Stimulated activated CD4-positive, alpha-beta T cell treated with anti-CD3 and anti-CD28 coated beads, TNF-alpha, amount 100 ng/mL, for 48 hours (primary cell): ENCODE measurements around the gene SULT1C4.
"Not testable (repeated sequence)": the region's sequence is repeated elsewhere in the genome, so short reads cannot be mapped to it uniquely, and the experiment has no call there.

Source experiments
- DNase-seq, 3 donors: peaks; one replicate each; pipeline ENCODE4 v3.0.0-alpha.2; 2020; ENCODE audit warnings: low read depth in 3 of 3

The SULT1C4 gene

DNA sequence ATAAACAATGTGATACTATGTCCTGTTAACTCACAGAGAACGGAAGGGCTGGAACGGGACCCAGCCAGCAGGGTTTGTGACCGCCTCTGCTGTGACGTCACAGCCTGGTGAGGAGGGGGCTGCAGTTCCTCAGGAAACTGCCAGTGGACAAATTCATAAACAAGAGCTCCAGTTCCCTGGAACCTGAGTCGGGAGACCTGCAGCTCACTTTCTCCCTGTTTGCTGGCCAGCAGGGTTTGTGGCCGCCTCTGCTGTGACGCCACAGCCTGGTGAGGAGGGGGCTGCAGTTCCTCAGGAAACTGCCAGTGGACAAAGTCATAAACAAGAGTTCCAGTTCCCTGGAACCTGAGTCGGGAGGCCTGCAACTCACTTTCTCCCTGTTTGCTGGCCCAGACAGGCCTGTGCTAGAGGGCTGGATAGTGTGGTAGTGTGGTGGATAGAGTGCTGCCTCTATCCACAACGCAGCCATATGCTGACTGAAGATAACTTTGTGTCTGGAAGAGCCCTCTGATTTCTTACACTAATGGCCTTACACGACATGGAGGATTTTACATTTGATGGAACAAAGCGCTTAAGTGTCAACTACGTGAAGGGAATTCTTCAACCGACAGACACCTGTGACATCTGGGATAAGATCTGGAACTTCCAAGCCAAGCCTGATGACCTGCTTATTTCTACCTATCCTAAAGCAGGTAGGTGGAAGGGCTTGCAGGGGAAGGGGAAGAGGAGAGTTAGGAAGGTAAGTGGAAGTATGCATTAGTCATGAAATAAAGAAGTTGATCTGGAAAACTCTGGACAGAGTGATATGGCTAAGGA, at the start of gene SULT1C4:
Gene SULT1C4, plus strand, starts transcription at position 140 of the 816 bp plus-strand sequence. Its CDS starts 384 bp downstream, at position 524.
- DNase-seq, result no peak

DNA sequence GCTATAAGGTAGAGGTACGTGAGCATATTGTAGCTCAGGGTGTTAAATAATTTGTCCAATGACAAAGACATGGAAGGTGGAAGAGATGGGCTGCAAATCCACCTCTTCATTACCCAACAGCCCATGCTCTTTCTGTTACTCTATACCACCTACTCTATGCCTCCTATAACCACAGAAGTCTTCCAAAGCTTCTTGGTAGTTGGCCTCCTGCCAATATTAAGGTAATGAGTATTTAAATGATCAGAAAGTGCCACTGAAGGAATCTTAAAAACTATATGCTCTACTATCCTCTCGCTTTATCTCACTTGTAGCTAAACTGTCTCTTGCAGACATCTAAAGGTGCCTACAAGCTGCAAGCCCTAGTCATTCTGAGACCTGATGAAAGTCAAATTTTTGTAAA, 48.0 kb upstream of the SULT1C4 start:
- DNase-seq, result no peak

DNA sequence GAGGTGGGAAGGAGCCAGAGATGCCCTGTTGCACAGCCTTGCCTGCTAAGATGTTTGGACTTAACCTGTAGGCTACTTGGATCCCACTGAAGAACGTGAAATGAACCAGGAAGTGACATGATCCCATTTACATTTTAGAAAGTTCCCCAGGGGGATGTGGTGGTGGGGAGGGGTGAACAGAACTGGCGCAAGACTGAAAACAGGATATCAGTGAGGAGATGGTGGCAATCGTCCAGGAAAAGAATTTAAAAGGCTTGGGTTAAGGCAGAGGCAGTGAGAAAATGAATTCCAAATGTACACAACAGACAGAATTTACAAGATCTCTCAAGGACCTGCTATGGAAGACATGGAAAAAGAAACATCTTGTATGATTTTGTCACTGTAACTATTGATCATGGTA, 46.8 kb upstream of the SULT1C4 start:
- DNase-seq, result no peak

DNA sequence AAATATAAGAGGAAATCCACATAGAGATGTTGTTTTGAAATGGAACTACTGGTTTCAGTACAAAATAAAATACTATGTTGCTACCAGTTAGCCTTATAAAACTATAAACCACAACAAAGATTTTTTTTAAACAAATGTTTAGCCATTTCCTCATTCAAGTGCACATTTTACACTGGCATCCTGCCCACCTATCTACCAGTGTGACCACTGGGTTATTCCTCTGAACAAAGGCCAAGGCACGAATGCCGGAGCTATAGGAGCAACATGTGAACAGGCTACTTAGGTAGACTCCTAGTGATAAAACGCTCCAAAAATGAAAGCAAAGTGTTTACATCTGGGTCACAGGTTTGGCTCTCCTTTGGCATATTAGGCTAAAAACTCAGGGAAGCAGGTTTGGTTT, 31.8 kb upstream of the SULT1C4 start:
- DNase-seq, result no peak

DNA sequence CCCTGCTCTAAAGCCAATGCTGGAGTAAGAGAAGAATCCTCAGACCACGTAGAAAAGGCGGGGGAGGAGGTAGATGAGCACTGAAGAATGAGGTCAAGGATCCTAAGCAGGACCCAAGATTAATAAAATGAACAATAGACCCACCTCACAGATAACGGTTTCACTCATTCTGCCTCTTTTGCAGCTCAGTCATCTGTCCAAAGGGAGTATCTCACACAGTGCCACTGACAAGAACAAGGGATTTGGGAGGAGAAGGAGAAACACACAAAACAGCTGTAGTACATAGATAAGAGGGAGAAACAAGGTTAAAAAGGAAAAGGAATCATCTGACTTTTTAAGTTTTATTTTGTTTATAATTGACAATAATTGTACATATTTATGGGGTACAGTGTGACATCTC, 30.9 kb upstream of the SULT1C4 start:
- DNase-seq, result no peak

DNA sequence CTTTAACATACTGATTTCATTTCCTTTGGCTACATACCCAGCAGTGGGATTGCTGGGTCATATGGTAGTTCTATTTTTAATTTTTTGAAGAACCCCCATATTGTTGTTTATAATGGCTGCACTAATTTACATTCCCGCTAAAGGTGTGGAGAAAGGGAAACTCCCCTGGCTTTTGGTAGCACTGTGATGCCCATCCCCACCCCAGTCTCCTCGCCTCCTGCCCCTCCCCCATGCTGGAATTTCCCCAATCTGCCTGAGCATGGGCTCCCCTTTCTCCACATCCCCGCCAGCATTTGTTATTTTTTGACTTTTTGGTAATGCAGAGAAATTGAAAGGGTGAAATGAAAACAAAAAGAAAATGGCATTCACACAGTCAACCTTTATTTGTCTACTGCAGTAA, 30.0 kb upstream of the SULT1C4 start:
- no peak for DNase-seq

DNA sequence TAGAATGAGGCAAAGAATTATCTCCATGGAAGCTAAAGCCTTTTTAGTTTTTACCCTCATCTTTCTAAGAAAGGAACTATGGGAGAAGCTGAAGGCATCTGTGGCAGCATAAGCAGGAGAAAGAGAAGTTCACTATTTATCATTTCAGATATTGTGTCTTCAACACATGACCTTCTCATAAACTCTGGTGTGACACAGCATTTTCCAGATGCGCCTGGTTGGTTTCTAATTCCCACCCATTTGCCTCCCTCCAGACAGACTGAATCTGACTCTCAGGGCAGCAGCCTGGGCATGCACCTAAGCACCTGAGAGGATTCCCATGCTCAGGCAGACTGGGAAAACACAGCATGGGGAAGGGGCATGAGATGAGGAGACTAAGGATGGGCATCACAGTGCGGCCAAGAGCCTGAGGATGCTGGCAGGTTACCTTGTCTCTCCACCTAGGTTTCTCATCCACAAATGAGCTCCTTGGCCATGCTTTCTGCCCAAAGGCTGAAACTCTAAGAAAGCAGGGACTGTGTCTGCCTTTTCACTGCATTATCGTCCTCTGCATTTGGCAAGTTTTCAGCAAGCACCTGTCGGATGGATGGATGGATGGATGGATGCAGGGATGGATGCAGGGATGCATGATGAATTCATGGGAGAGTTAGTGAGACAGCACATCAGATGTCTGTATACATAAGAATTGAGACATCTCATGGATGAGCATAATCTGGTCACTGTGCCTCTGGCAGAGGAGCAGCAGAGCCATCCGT, 28.8 kb upstream of the SULT1C4 start:
- no peak for DNase-seq

DNA sequence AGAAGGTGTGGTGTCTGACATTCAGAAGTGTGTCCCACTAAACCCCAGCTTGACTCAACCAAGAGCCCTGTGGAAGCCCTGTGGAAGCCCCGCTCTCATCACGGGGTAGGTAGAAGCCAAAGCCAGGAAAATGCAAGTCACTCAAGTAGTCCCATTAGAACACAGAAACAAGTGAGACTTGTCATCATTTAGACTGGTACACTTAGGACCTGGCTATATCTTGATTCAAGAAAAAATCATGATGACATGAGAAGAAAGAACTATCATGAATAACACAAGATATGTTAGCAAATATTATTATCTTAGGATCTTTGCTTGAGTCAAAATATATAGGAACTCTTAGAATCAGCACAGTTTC, 28.2 kb upstream of the SULT1C4 start:
- DNase-seq, result no peak

DNA sequence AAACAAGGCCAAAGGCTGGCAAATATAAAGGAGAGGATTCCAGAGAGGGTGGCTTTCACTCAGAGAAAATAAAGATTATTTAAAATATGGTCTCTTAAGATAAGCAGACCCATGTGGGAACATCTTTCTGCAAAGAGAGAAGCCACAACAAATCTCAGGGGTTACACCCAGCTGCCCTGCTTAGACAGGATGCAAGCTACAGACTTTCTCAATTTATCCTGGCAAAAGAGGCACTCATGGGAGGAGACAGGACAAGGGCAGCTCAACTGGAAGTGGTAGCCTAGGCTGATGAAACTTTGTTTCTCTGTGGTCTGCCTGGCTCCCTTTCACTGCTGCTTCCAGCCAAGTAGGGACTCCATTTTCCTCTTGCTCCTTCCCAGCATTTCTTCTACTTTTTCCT, 25.9 kb upstream of the SULT1C4 start:
- DNase-seq, result no peak

DNA sequence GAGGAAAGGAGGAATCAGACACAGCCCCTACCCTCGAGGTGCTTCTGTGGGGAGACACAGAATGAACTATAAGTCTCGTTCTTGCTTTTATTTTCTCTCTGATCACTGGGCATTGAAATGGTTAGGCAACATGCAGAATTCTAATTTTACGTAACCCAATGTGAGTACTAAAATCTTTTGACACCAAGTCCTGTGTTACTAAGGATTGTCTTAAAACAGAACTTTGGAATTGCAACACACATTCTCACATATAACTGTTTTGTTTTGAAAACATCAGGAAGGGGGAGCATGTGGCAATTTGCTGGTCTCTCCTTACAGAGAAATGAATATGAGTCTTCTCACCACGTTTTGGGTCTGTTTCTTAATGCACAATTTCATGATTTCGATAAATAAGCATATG, 23.6 kb upstream of the SULT1C4 start:
- DNase-seq, result no peak

DNA sequence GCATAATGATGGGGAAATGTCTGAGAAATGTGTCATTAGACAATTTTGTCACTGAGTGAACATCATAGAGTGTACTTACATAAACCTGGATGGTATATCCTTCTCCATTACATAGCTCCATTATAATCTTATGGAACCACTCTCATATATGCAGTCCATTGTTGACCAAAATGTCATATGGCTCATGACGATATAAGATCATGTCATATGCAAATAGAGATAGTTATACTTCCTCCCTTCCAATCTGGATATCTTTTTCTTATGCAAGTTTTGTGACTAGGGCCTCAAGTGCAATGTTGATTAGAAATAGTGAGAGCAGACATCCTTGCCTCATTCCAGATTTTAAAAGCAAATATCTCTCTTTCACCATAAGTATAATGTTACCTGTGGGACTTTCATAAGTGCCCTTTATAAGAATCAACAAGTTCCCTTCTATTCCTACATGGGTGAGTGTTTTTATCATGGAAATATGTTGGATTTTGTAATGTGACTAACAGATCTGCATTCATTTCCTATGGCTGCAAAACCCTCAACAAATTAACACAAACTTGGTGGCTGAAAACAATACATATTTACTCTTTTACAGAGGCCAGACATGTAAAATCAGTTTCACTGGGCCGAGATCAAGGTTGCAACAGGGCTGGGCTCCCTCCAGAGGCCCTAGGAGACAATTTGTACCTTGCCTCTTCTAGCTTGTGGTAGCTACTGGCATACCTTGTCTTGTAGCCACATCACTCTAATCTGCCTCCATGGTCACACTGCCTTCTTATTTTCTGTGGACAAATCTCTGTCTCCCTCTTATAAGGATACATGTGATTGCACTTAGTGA, 21.6 kb upstream of the SULT1C4 start:
- no peak for DNase-seq

DNA sequence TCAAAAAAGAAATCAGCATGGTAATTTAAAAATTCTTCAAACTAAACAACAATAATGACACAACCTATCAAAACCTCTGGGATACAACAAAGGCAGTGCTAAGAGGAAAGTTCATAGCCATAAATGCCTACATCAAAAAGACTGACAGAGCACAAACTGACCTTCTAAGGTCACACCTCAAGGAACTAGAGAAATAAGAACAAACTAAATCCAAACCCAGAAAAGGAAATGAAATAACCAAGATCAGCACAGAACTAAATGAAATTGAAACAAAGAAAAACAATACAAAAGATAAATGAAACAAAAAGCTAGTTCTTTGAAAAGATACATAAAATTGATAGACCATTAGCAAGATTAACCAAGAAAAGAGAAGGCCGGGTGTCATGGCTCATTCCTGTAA, 18.4 kb upstream of the SULT1C4 start:
- not testable (repeated sequence) for DNase-seq

DNA sequence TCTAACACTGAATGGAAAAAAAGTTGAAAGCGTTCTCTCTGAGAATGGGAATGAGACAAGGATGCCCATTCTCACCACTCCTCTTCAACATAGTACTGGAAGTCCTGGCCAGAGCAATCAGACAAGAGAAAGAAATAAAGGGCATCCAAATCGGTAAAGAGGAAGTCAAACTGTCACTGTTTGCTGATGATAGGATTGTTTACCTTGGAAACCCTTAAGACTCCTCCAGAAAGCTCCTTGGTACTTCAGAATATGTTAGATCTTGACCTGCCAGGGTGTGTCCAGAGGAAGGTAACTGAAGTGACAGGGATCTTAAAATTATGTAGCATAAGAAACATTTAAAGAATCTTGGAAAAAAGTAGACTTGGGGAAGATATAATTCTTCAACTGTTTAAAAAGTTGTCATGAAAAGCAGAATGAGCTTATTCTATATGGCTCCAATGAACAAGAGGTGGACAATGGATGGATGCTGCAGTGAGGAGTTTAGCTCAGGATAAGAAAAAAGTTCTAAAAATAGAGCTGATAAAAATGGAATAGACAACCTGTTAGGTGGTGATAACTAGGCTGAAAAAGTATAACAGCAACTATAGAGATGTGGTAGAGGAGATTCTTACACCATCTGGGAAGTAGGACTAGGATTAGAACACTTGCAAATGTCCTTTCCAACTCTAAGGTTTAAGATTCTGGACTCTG, 16.8 kb upstream of the SULT1C4 start:
- DNase-seq, result no peak

DNA sequence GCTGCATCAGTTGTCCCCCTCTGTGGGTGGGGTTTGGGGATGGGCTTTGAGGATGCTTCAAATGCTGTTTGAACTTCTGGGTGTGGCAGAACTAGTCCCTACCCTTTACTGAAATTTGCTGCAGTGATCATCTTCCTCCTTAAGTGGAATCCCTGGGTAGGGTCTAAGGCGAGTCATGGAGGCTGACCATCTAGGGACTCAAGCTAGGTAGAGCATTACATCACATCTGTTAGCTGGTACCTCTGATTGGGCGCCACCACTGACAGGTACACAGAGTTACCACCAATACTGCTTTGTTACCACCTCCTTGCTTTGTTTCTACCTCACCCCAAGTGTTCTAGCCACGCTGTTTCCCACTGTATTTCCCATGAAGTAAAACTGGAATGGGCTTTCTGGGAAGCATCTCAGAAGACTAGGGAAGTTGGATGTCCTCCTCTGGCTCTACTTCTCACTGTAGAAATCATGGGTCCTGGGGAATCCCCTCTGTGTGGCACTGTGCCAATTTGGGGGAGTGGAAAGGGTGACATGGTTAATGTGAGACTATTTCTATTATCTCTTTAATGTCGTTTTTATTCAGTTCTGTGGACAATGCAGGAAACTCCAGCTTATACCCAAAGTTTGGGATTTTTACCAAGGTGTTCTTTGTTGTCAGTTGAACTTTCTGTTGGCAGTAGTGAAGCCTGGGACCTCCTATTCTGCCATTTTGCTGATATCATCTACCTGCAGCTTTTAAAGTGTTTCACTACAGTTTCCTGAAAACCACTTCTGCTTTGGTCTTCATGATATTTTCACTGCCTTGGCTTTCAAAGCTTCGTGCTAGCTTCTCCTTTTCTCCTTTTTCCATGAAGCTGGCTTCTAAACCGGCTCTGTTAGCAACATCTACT, 14.5 kb upstream of the SULT1C4 start:
- no peak for DNase-seq

DNA sequence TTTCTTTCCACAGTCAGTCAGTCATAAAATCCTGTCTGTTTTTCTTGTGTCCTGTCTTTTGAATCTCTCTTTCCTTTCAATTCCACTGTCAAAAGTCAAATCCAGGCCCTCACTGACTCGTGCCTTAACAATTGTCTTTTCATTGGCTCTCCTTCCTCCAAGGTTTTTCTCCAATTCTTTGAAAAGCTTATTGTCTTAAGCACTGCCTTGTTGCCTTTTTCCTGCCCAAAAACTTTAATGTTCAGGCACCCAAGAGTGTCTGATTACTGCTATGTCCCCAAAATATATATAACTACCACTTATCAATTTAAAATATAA, 13.9 kb upstream of the SULT1C4 start:
- DNase-seq, result no peak

DNA sequence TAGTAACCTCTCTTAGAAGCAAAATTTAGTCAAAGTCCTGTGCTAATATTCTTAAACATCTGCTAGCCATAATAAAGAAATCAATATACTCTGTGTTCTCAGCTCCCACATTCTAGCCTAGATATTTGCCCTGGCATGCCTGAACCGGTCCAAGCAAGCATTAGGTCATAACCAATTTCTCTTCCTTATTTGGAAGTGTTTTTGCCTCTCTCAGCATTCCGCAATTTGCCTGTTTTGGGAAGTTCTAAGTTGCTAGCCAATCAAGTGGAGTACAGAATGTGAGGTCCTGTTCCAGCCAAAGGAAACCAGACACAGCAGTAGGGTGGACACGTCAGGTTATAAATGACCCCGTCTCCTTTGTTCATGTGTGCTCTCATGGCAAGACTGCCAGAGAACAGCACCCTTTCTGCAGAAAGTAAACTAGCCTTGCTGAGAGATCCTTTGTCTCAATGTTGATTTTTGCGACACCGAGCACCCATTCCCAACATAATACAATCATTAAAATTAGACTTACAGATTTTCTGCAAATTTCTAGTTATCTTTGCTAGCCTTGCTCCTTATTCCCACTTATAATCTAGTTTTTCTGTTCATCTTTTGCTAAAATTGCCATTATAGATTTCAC, 13.0 kb upstream of the SULT1C4 start:
- no peak for DNase-seq

DNA sequence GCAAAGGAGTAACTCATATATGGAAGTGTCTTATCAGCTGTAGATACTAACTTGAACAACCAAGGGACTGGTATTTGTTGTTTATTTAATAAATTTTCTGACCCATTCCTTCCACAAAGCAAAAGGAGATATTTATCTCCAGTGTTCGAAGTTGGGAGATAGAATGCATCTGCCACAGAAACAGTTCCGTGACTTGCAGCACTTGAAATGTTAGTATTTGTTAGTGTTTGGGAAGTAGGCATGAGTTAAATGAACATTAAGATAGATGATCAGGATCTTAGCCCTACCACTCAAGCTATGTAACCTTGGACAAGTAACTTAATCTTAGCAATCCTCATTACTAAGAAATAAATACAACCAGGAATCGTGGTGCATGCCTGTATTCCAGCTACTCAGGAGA, 12.1 kb upstream of the SULT1C4 start:
- no peak for DNase-seq

DNA sequence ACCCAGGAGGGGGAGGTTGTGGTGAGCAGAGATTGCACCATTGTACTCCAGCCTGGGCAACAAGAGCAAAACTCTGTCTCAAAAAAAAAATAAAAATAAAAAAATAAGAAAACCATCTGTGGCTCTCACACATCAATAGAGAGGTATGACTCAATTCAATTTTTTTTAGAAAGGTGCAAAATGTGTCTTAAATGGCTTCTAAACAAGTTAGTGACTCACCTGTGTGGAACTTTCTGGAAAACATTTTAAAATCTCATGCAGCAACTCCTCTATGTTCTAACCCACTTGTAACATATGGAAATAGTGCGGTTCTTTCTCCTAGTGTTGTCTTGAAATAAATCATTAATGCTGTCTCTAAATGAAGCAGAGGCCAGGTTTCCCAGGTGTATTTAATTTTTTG, 10.7 kb upstream of the SULT1C4 start:
- no peak for DNase-seq

DNA sequence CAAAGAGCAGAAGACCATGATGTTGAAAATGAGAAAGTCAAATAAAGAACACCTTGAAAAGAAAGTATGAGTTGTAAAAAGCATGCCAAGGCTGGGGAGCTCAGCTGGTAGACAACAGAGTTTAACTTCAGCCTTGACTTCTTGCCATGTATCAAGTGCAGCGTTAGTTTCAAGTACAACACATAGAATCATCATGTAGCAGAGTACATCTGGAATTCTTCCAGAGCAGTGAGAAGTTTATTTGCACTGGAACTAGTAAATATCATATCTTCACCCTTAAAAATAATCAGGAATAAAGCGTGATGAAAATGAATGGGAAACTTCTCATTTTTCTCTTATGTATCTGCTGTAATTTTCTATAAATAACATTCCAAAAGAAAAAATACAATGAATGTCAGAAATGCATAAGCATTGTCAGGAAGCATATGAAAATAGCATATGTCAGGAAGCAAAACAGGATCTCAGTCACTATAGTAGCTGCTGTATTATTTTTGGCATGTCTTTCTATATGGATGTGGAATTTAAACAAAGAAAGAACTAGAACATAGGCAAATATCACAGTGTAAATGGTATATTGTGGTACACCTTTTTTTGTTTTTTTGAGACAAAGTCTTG, 10.1 kb upstream of the SULT1C4 start:
- DNase-seq, result no peak

DNA sequence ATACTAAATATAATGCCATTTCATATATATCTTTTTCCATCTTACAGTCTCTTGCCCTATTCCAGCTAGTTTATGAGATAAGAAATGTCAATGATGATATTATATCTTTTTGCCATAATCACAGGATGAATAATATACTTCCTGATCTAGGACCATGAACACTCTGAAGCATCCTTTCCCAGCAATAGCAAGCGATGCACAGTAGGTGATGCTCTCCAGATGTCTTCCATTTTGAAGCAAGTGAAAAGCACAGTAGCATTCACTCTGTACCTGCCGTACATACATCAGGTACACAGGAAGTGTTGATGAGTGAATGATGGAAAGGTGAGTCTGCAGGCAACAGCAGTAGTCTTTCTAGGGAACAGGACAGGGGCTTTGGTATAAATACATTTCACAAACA, 8.6 kb upstream of the SULT1C4 start:
- DNase-seq, result no peak
